AG04450 (cell line): Measurements from ENCODE around the gene TALDO1. TPM values are rescaled to one million over a fixed set of nuclear protein-coding genes. Genes with fewer than 3 reads are reported as not detected.

Experiments
- CTCF ChIA-PET: fragments of 300-600, 350-600 bp; formaldehyde crosslinking; extraction: SDS; loops from one replicate; lab custom pipeline; 2022; ENCODE audit warnings: antibody characterized with exemption, inconsistent platforms; lab: Charles Lee
- POLR2A ChIA-PET: fragments of 350-600 bp; formaldehyde crosslinking; extraction: SDS; loops from one replicate; lab custom pipeline; 2021; ENCODE audit warnings: antibody characterized with exemption, inconsistent platforms; lab: Yijun Ruan, JAX
- DNase-seq: peaks from one replicate; pipeline ENCODE4 v3.0.0-alpha.2; 2011; ENCODE audit warnings: low read depth, low spot score
- H3K27ac ChIP-seq: one replicate; pipeline ENCODE4 v1.5.1; 2012; ENCODE audit warnings: low read depth, low read length, control low read depth
- H3K27me3 ChIP-seq: one replicate; pipeline ENCODE4 v1.6.0; 2012; ENCODE audit warnings: low read length; ENCODE audit not compliant: control insufficient read depth, insufficient read depth
- H3K4me3 ChIP-seq: 2 replicates; pipeline ENCODE4 v1.5.1; 2011; ENCODE audit warnings: mild to moderate bottlenecking, low read depth, low read length, control low read depth
- H3K9me3 ChIP-seq: 2 replicates; pipeline ENCODE4 v1.5.1; 2012; ENCODE audit warnings: low read length; ENCODE audit not compliant: control insufficient read depth, insufficient read depth
- CTCF ChIP-seq: IDR thresholded peaks from 2 replicates; pipeline ENCODE4 v1.5.1; 2011; ENCODE audit warnings: low read depth, low read length, control low read depth, inconsistent platforms
- polyA plus RNA-seq: library from polyadenylated mRNA; depleted of rRNA; stranded (reverse); fragments of >200 nt; gene quantifications from 2 replicates; pipeline ENCODE4 v1.2.3, GENCODE V29; 2011

TALDO1 gene
- polyA plus RNA-seq, 1 experiment, result 242 TPM

- no peaks in the 10 kb centered on the region for H3K27me3 ChIP-seq
- H3K27ac ChIP-seq, result no peak overlapping the region
- H3K4me3 ChIP-seq, result peak overlapping the region; percentile 57
- ChIA-PET CTCF (no interaction called here), POLR2A (interaction anchor here (0.9 to 2.0 kb wide), 3 partner anchors 13 to 41 kb away, joined by 3 to 9 read pairs (median 3); partner anchors contain the start of genes GATD1 and RPLP2)
- no peak for DNase-seq
- no peaks in the 10 kb centered on the region; the same call in 1 of the 2 replicates for H3K9me3 ChIP-seq
- TF ChIP-seq CTCF, result no peak
Measured at GRCh38 chr11:788953-789940, 42.0 kb downstream of the TALDO1 start.

- ChIA-PET CTCF (no interaction called here), POLR2A (interaction anchor here (0.9 to 2.0 kb wide), 3 partner anchors 14 to 40 kb away, joined by 3 to 9 read pairs (median 3); partner anchors contain the start of genes GATD1 and RPLP2)
- no peak for TF ChIP-seq CTCF
- Histone ChIP-seq H3K9me3 (no peaks in the 10 kb centered on the region; the same call in 1 of the 2 replicates), H3K27ac (no peak within 1 kb of the TSS), H3K27me3 (no peaks in the 10 kb centered on the region), H3K4me3 (peak within 1 kb of the TSS; percentile 57)
- no peak for DNase-seq
Measured at GRCh38 chr11:789943-790342, 42.7 kb downstream of the TALDO1 start, which contains the start of gene CEND1. Gene CEND1 (minus strand): TSS chr11:790090. CDS start chr11:788576, 1,514 bp downstream.

- Histone ChIP-seq H3K27ac (no peak overlapping the region), H3K9me3 (no peaks in the 10 kb centered on the region; the same call in 1 of the 2 replicates), H3K4me3 (no peak overlapping the region), H3K27me3 (no peaks in the 10 kb centered on the region)
- TF ChIP-seq CTCF, result no peak
- no peak for DNase-seq
- ChIA-PET CTCF (no interaction called here), POLR2A (interaction anchor here (2.0 kb wide), 1 partner anchor 15 kb away, joined by 9 read pairs; the partner anchor contains the start of gene GATD1)
Measured at GRCh38 chr11:790721-791564, 43.7 kb downstream of the TALDO1 start.

GRCh38 chr11:791658-792534, 44.6 kb downstream of the TALDO1 start:
- ChIA-PET POLR2A (no interaction called here), CTCF (no interaction called here)
- no peak for TF ChIP-seq CTCF
- Histone ChIP-seq H3K4me3 (no peak overlapping the region), H3K27me3 (no peaks in the 10 kb centered on the region), H3K9me3 (no peaks in the 10 kb centered on the region; the same call in 1 of the 2 replicates), H3K27ac (no peak overlapping the region)
- no peak for DNase-seq
